Stimulated activated CD8-positive, alpha-beta memory T cell treated with anti-CD3 and anti-CD28 coated beads, Interleukin-12 subunit alpha, Interleukin-12 subunit beta, amount 100 ng/mL, for 4 hours (primary cell): Measurements from ENCODE around the gene JMJD1C.
"Not testable (repeated sequence)": the region's sequence is repeated elsewhere in the genome, so short reads cannot be mapped to it uniquely, and the experiment has no call there.

Source experiments
- DNase-seq: peaks from one replicate; pipeline ENCODE4 v3.0.0-alpha.2; 2020; ENCODE audit warnings: low read depth

Gene JMJD1C

GRCh38 chr10:63393050-63393449 is 72.7 kb downstream of the JMJD1C start:
- no peak for DNase-seq

- DNase-seq, result no peak
Measured at GRCh38 chr10:63392224-63392623, 73.6 kb downstream of the JMJD1C start.

- DNase-seq, result no peak
Measured at GRCh38 chr10:63391812-63392211, 74.0 kb downstream of the JMJD1C start.

- no peak for DNase-seq
Measured at GRCh38 chr10:63390521-63390920, 75.3 kb downstream of the JMJD1C start.

- no peak for DNase-seq
Measured at GRCh38 chr10:63388421-63389031, 77.3 kb downstream of the JMJD1C start.

- no peak for DNase-seq
Measured at GRCh38 chr10:63385254-63385653, 80.5 kb downstream of the JMJD1C start.

- no peak for DNase-seq
Measured at GRCh38 chr10:63384675-63385074, 81.1 kb downstream of the JMJD1C start.

- no peak for DNase-seq
Measured at GRCh38 chr10:63384001-63384400, 81.8 kb downstream of the JMJD1C start.

GRCh38 chr10:63383141-63383540 is 82.6 kb downstream of the JMJD1C start:
- DNase-seq, result no peak

GRCh38 chr10:63382066-63382465 is 83.7 kb downstream of the JMJD1C start:
- DNase-seq, result no peak

GRCh38 chr10:63377305-63377661 is 88.5 kb downstream of the JMJD1C start:
- not testable (repeated sequence) for DNase-seq

- DNase-seq, result no peak
Measured at GRCh38 chr10:63376560-63377304, 89.0 kb downstream of the JMJD1C start.

- no peak for DNase-seq
Measured at GRCh38 chr10:63375859-63376258, 89.9 kb downstream of the JMJD1C start.

- no peak for DNase-seq
Measured at GRCh38 chr10:63375458-63375857, 90.3 kb downstream of the JMJD1C start.

GRCh38 chr10:63374991-63375390 is 90.8 kb downstream of the JMJD1C start:
- DNase-seq, result no peak

- no peak for DNase-seq
Measured at GRCh38 chr10:63373176-63373575, 92.6 kb downstream of the JMJD1C start.

GRCh38 chr10:63369711-63370110 is 96.1 kb downstream of the JMJD1C start:
- no peak for DNase-seq

- DNase-seq, result no peak
Measured at GRCh38 chr10:63368365-63368764, 97.4 kb downstream of the JMJD1C start.

- no peak for DNase-seq
Measured at GRCh38 chr10:63366933-63367332, 98.8 kb downstream of the JMJD1C start.

- DNase-seq, result no peak
Measured at GRCh38 chr10:63365976-63366765, 99.6 kb downstream of the JMJD1C start.

GRCh38 chr10:63364918-63365317 is 100.9 kb downstream of the JMJD1C start:
- no peak for DNase-seq

- no peak for DNase-seq
Measured at GRCh38 chr10:63363951-63364350, 101.8 kb downstream of the JMJD1C start.

- no peak for DNase-seq
Measured at GRCh38 chr10:63355682-63356081, 110.1 kb downstream of the JMJD1C start.
